NCI-H1417 treated with DMSO at 0.1 percent for 48 hours (cell line): ENCODE measurements around the gene LTO1.
"Not testable (repeated sequence)": the region's sequence is repeated elsewhere in the genome, so short reads cannot be mapped to it uniquely, and the experiment has no call there.

Source experiments
- DNase-seq: peaks from one replicate; lab custom pipeline; 2025; lab: John Stamatoyannopoulos, UW

Gene LTO1

GRCh38 chr11:69632900-69633299 is 42.3 kb downstream of the LTO1 start:
- no peak for DNase-seq

GRCh38 chr11:69630424-69630823 is 44.7 kb downstream of the LTO1 start:
- DNase-seq, result no peak

GRCh38 chr11:69630017-69630416 is 45.1 kb downstream of the LTO1 start:
- no peak for DNase-seq

- DNase-seq, result no peak
Measured at GRCh38 chr11:69627551-69627950, 47.6 kb downstream of the LTO1 start.

- no peak for DNase-seq
Measured at GRCh38 chr11:69625476-69625875, 49.7 kb downstream of the LTO1 start.

- no peak for DNase-seq
Measured at GRCh38 chr11:69624293-69624692, 50.9 kb downstream of the LTO1 start.

- not testable (repeated sequence) for DNase-seq
Measured at GRCh38 chr11:69622097-69622681, 53.0 kb downstream of the LTO1 start.

GRCh38 chr11:69620683-69621290 is 54.4 kb downstream of the LTO1 start:
- DNase-seq, result no peak

- DNase-seq, result no peak
Measured at GRCh38 chr11:69618237-69618636, 56.9 kb downstream of the LTO1 start.

GRCh38 chr11:69617682-69618081 is 57.5 kb downstream of the LTO1 start:
- no peak for DNase-seq

- DNase-seq, result no peak
Measured at GRCh38 chr11:69617220-69617619, 57.9 kb downstream of the LTO1 start.
